ENCODE data around the gene PRDM16.

Gene PRDM16

DNA sequence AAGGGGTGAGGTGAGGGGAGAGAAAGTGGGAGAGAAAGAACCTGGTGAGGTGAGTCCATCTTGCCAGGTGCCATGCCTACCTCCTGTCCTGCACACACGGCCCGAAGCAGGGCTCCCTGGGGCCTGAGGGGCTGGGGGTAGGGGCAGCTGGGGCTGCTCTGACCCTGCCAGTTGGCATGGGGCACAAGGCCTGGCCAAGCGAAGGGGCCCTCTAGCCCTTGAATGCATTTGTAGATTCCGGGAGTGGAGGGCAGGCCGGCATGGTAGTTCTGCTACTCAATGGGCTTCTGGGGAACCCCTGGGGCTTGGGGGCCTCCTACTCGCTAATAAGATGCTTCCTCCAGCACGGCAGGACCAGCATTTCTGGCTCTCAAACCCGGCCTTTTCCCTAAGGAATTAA, 3.6 kb upstream of the PRDM16 start:
- no peaks in the 10 kb centered on the region for H3K4me1 ChIP-seq (ENCODE audit: low read length)
- H3F3A ChIP-seq (ENCODE audit: insufficient read depth, low read length) = no peaks in the 10 kb centered on the region
- H3K4me3 ChIP-seq (ENCODE audit: low read length) = no peak overlapping the region
- no peaks in the 10 kb centered on the region for H3K36me3 ChIP-seq (replicated peaks; ENCODE audit: insufficient read depth, low read length)
- peaks cover 72% of the 10 kb centered on the region for H3K27me3 ChIP-seq (replicated peaks; ENCODE audit: insufficient read depth, low read length)
- no peaks in the 10 kb centered on the region for H4K20me1 ChIP-seq (ENCODE audit: insufficient read depth, low read length)
- no peak overlapping the region for H2AFZ ChIP-seq (ENCODE audit: low read length)
- no peak overlapping the region for H3K9ac ChIP-seq (ENCODE audit: low read length)
- no peak overlapping the region for H3K27ac ChIP-seq (ENCODE audit: low read length)
- H3K4me2 ChIP-seq (ENCODE audit: low read depth, low read length) = no peak overlapping the region
- H3K9me2 ChIP-seq (replicated peaks; ENCODE audit: insufficient read depth, low read length) = no peaks in the 10 kb centered on the region
- DNase-seq = no peak
- no peaks in the 10 kb centered on the region for H3K79me2 ChIP-seq (ENCODE audit: low read length)
- TF ChIP-seq EZH2phosphoT487 (IDR thresholded peaks at IDR 0.05; ENCODE audit: low read length) = no peak
- no peak for TF ChIP-seq EZH2 (optimal IDR thresholded peaks at IDR 0.05; ENCODE audit: low read depth, low read length)
- TF ChIP-seq CTCF (IDR thresholded peaks at IDR 0.05; ENCODE audit: low read length) = no peak
- no peaks in the 10 kb centered on the region for H3K9me3 ChIP-seq (replicated peaks; ENCODE audit: insufficient read depth, low read length)

DNA sequence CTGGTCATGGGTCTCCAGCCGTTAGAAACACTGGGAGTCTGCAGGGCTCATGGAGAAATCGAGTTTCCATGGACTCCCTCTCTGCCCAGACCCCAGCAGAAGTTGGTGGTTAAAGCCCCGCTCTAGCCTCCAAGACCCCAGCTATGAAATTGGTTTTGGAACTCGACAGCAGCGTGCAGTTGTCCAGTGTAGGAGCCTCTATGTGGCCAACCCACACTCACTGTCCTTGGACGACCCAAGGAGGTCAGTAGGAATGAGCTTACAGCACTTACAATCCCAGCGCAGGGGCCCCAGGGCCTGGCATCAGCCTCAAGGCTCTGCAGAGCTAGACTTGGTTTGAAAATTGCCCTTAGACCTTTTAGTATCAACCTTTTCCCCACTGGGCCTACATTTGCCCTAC, 3.2 kb upstream of the PRDM16 start:
- TF ChIP-seq CTCF (IDR thresholded peaks at IDR 0.05; ENCODE audit: low read length) = no peak
- no peak for TF ChIP-seq EZH2phosphoT487 (IDR thresholded peaks at IDR 0.05; ENCODE audit: low read length)
- no peak for TF ChIP-seq EZH2 (optimal IDR thresholded peaks at IDR 0.05; ENCODE audit: low read depth, low read length)
- H2AFZ ChIP-seq (ENCODE audit: low read length) = no peak overlapping the region
- H3K4me1 ChIP-seq (ENCODE audit: low read length) = no peaks in the 10 kb centered on the region
- H3K9me3 ChIP-seq (replicated peaks; ENCODE audit: insufficient read depth, low read length) = no peaks in the 10 kb centered on the region
- H3K9me2 ChIP-seq (replicated peaks; ENCODE audit: insufficient read depth, low read length) = no peaks in the 10 kb centered on the region
- no peak overlapping the region for H3K27ac ChIP-seq (ENCODE audit: low read length)
- no peak overlapping the region for H3K9ac ChIP-seq (ENCODE audit: low read length)
- no peak overlapping the region for H3K4me3 ChIP-seq (ENCODE audit: low read length)
- no peaks in the 10 kb centered on the region for H4K20me1 ChIP-seq (ENCODE audit: insufficient read depth, low read length)
- peaks cover 71% of the 10 kb centered on the region for H3K27me3 ChIP-seq (replicated peaks; ENCODE audit: insufficient read depth, low read length)
- DNase-seq = no peak
- no peak overlapping the region for H3K4me2 ChIP-seq (ENCODE audit: low read depth, low read length)
- no peaks in the 10 kb centered on the region for H3K79me2 ChIP-seq (ENCODE audit: low read length)
- H3K36me3 ChIP-seq (replicated peaks; ENCODE audit: insufficient read depth, low read length) = no peaks in the 10 kb centered on the region
- no peaks in the 10 kb centered on the region for H3F3A ChIP-seq (ENCODE audit: insufficient read depth, low read length)

GRCh38 chr1:3066250-3066711, 2.7 kb upstream of the PRDM16 start:
- H2AFZ ChIP-seq (ENCODE audit: low read length) = no peak overlapping the region
- no peaks in the 10 kb centered on the region for H4K20me1 ChIP-seq (ENCODE audit: insufficient read depth, low read length)
- H3K36me3 ChIP-seq (replicated peaks; ENCODE audit: insufficient read depth, low read length) = no peaks in the 10 kb centered on the region
- no peak overlapping the region for H3K9ac ChIP-seq (ENCODE audit: low read length)
- TF ChIP-seq EZH2phosphoT487 (IDR thresholded peaks at IDR 0.05; ENCODE audit: low read length) (no peak), EZH2 (optimal IDR thresholded peaks at IDR 0.05; ENCODE audit: low read depth, low read length) (no peak), CTCF (IDR thresholded peaks at IDR 0.05; ENCODE audit: low read length) (no peak; the same call in 1 of the 2 replicates)
- H3K4me2 ChIP-seq (ENCODE audit: low read depth, low read length) = no peak overlapping the region
- no peaks in the 10 kb centered on the region for H3K79me2 ChIP-seq (ENCODE audit: low read length)
- no peaks in the 10 kb centered on the region for H3F3A ChIP-seq (ENCODE audit: insufficient read depth, low read length)
- H3K27ac ChIP-seq (ENCODE audit: low read length) = no peak overlapping the region
- no peaks in the 10 kb centered on the region for H3K4me1 ChIP-seq (ENCODE audit: low read length)
- no peak overlapping the region for H3K4me3 ChIP-seq (ENCODE audit: low read length)
- no peak for DNase-seq
- H3K9me3 ChIP-seq (replicated peaks; ENCODE audit: insufficient read depth, low read length) = no peaks in the 10 kb centered on the region
- H3K27me3 ChIP-seq (replicated peaks; ENCODE audit: insufficient read depth, low read length) = peaks cover 71% of the 10 kb centered on the region
- no peaks in the 10 kb centered on the region for H3K9me2 ChIP-seq (replicated peaks; ENCODE audit: insufficient read depth, low read length)
